PFSK-1 (cell line): Measurements from ENCODE around the gene ZNF584.

Experiments
- FOXP2 ChIP-seq: optimal IDR thresholded peaks from 2 replicates; pipeline ENCODE3; 2011; ENCODE audit warnings: borderline replicate concordance, control low read depth, inconsistent platforms; ENCODE audit not compliant: insufficient read depth; ENCODE audit errors: extremely low read length, extremely low read depth
- POLR2AphosphoS5 ChIP-seq: IDR thresholded peaks from 2 replicates; pipeline ENCODE4 v1.6.1; 2012; ENCODE audit warnings: low read depth, mild to moderate bottlenecking, control low read depth, low read length, moderate library complexity
- REST ChIP-seq, 2 experiments: IDR thresholded peaks; 2 replicates each; pipeline versions ENCODE4 v1.6.1 to v1.8.0; 2011 to 2012; ENCODE audit warnings: low read depth in 2 of 2, low read length in 2 of 2, control low read depth in 1 of 2, inconsistent platforms in 1 of 2, mild to moderate bottlenecking in 1 of 2, moderate library complexity in 1 of 2; ENCODE audit not compliant: insufficient read depth in 1 of 2
- SIN3A ChIP-seq: IDR thresholded peaks from 2 replicates; pipeline ENCODE4 v1.6.1; 2012; ENCODE audit warnings: mild to moderate bottlenecking, low read length, moderate library complexity, borderline replicate concordance; ENCODE audit not compliant: insufficient read depth
- TAF1 ChIP-seq: IDR thresholded peaks from 2 replicates; pipeline ENCODE4 v1.6.1; 2012; ENCODE audit warnings: low read length, control low read depth, borderline replicate concordance; ENCODE audit not compliant: insufficient read depth

GRCh38 chr19:58399903-58400302, 8.5 kb upstream of the ZNF584 start:
- TF ChIP-seq POLR2AphosphoS5 (no peak), REST (IDR thresholded peaks at IDR 0.05; ENCODE audit: insufficient read depth in 1 of 2, low read depth in 2 of 2, low read length in 2 of 2) (no peak), SIN3A (no peak), TAF1 (no peak), FOXP2 (no peak)
